Stimulated activated CD4-positive, alpha-beta T cell treated with anti-CD3 and anti-CD28 coated beads, Interleukin-15, amount 100 ng/mL, for 48 hours (primary cell): ENCODE data around the gene NECAP2.
"Not testable (repeated sequence)": the region's sequence is repeated elsewhere in the genome, so short reads cannot be mapped to it uniquely, and the experiment has no call there.

Source experiments
- DNase-seq, 2 donors: peaks; one replicate each; pipeline ENCODE4 v3.0.0-alpha.2; 2020; ENCODE audit warnings: low read depth in 2 of 2

The NECAP2 gene

GRCh38 chr1:16497474-16497904 is 57.0 kb downstream of the NECAP2 start:
- not testable (repeated sequence) for DNase-seq

- DNase-seq: not testable (repeated sequence)
Measured at GRCh38 chr1:16498047-16498446, 57.5 kb downstream of the NECAP2 start.

GRCh38 chr1:16498573-16499413 is 58.3 kb downstream of the NECAP2 start:
- DNase-seq: peak; percentile 58 to 79

- not testable (repeated sequence) for DNase-seq
Measured at GRCh38 chr1:16500466-16500865, 59.9 kb downstream of the NECAP2 start.

- not testable (repeated sequence) for DNase-seq
Measured at GRCh38 chr1:16500975-16501374, 60.5 kb downstream of the NECAP2 start.

GRCh38 chr1:16501446-16501845 is 60.9 kb downstream of the NECAP2 start:
- not testable (repeated sequence) for DNase-seq

- no peak for DNase-seq
Measured at GRCh38 chr1:16503494-16503893, 63.0 kb downstream of the NECAP2 start.

GRCh38 chr1:16505870-16506269 is 65.3 kb downstream of the NECAP2 start:
- DNase-seq: not testable (repeated sequence)

- not testable (repeated sequence) for DNase-seq
Measured at GRCh38 chr1:16506364-16507136, 66.0 kb downstream of the NECAP2 start.

- DNase-seq: not testable (repeated sequence)
Measured at GRCh38 chr1:16508861-16509445, 68.4 kb downstream of the NECAP2 start.
